Measurements from ENCODE around the gene PHF21B. TPM values are rescaled to one million over a fixed set of nuclear protein-coding genes. Genes with fewer than 3 reads are reported as not detected.
"Not testable (repeated sequence)": the region's sequence is repeated elsewhere in the genome, so short reads cannot be mapped to it uniquely, and the experiment has no call there.

Gene PHF21B
- total RNA-seq, 1 experiment from 2014 or later, result 4.5 TPM

- intact Hi-C loops (cut with micrococcal nuclease; ENCODE audit: unreplicated experiment), result no loop called here
- Histone ChIP-seq H3K36me3 (ENCODE audit: control insufficient read depth, insufficient read depth, low read length) (no peaks in the 10 kb centered on the region), H3K27me3 (ENCODE audit: control insufficient read depth, insufficient read depth, low read length) (no peaks in the 10 kb centered on the region), H3K9me3 (ENCODE audit: control insufficient read depth, insufficient read depth, low read depth, low read length) (no peaks in the 10 kb centered on the region), H3K4me1 (ENCODE audit: control insufficient read depth, insufficient read depth, low read length) (no peaks in the 10 kb centered on the region), H3K27ac (ENCODE audit: low read length) (no peak overlapping the region), H3K4me3 (ENCODE audit: low read depth in 2 of 2, low read length in 2 of 2) (no peak overlapping the region)
- TF ChIP-seq CTCF (IDR thresholded peaks at IDR 0.05) (no peak), REST (IDR thresholded peaks at IDR 0.05; ENCODE audit: insufficient read depth in 1 of 2, low read depth in 2 of 2, low read length in 1 of 2) (no peak), SIN3A (IDR thresholded peaks at IDR 0.05; ENCODE audit: borderline replicate concordance, insufficient read depth, low read depth, low read length) (no peak), POLR2AphosphoS5 (IDR thresholded peaks at IDR 0.05; ENCODE audit: low read depth, low read length) (no peak), TCF7L2 (IDR thresholded peaks at IDR 0.05; ENCODE audit: low read depth, low read length) (no peak)
- ChIA-PET POLR2A (no interaction called here), CTCF (no interaction called here)
- ATAC-seq, result no peak
- no TSS peak for BruUV-seq (replicated peaks)
- in situ Hi-C loops (cut with HindIII; ENCODE audit: low pct_unique_long_range_greater_than_20kb, low sequenced_read_pairs), result no loop called here
- no peak for DNase-seq (ENCODE audit: low read depth, low spot score)
These were observed 102.7 kb downstream of the PHF21B start for GRCh38 chr22:44906999-44907644.

GRCh38 chr22:44906248-44906936 lies 103.4 kb downstream of the PHF21B start:
- CTCF ChIA-PET, result no interaction called here
- Histone ChIP-seq H3K4me3 (ENCODE audit: low read depth in 2 of 2, low read length in 2 of 2) (no peak overlapping the region), H3K27ac (ENCODE audit: low read length) (no peak overlapping the region), H3K27me3 (ENCODE audit: control insufficient read depth, insufficient read depth, low read length) (no peaks in the 10 kb centered on the region), H3K36me3 (ENCODE audit: control insufficient read depth, insufficient read depth, low read length) (no peaks in the 10 kb centered on the region), H3K9me3 (ENCODE audit: control insufficient read depth, insufficient read depth, low read depth, low read length) (0 out of 2 replicates have a peak, but pooled peaks cover 3% of the 10 kb centered on the region), H3K4me1 (ENCODE audit: control insufficient read depth, insufficient read depth, low read length) (no peaks in the 10 kb centered on the region)
- POLR2A ChIA-PET, result no interaction called here
- DNase-seq (ENCODE audit: low read depth, low spot score) (no peak), ATAC-seq (no peak)
- intact Hi-C loops (cut with micrococcal nuclease; ENCODE audit: unreplicated experiment) (no loop called here), in situ Hi-C loops (cut with HindIII; ENCODE audit: low pct_unique_long_range_greater_than_20kb, low sequenced_read_pairs) (no loop called here)
- BruUV-seq (replicated peaks), result no TSS peak
- TF ChIP-seq SIN3A (IDR thresholded peaks at IDR 0.05; ENCODE audit: borderline replicate concordance, insufficient read depth, low read depth, low read length) (no peak), CTCF (IDR thresholded peaks at IDR 0.05) (no peak), POLR2AphosphoS5 (IDR thresholded peaks at IDR 0.05; ENCODE audit: low read depth, low read length) (no peak), TCF7L2 (IDR thresholded peaks at IDR 0.05; ENCODE audit: low read depth, low read length) (no peak), REST (IDR thresholded peaks at IDR 0.05; ENCODE audit: insufficient read depth in 1 of 2, low read depth in 2 of 2, low read length in 1 of 2) (no peak)

- intact Hi-C loops (cut with micrococcal nuclease; ENCODE audit: unreplicated experiment); H3K4me1 ChIP-seq (ENCODE audit: control insufficient read depth, insufficient read depth, low read length); DNase-seq (ENCODE audit: low read depth, low spot score); H3K36me3 ChIP-seq (ENCODE audit: control insufficient read depth, insufficient read depth, low read length); H3K27ac ChIP-seq (ENCODE audit: low read length); CTCF ChIA-PET; in situ Hi-C loops (cut with HindIII; ENCODE audit: low pct_unique_long_range_greater_than_20kb, low sequenced_read_pairs); POLR2A ChIA-PET; H3K4me3 ChIP-seq (ENCODE audit: low read depth in 2 of 2, low read length in 2 of 2); H3K27me3 ChIP-seq (ENCODE audit: control insufficient read depth, insufficient read depth, low read length); H3K9me3 ChIP-seq (ENCODE audit: control insufficient read depth, insufficient read depth, low read depth, low read length); BruUV-seq (replicated peaks); ATAC-seq: not testable (repeated sequence)
These were observed 105.2 kb downstream of the PHF21B start for GRCh38 chr22:44904492-44905152.
